HCT116 (cell line): ENCODE results near the gene CTLA4. TPM values are rescaled to one million over a fixed set of nuclear protein-coding genes. Genes with fewer than 3 reads are reported as not detected.

Experiments used
- ATAC-seq: fragments of 200-7000 bp; cut with Tn5 transposase; 2 replicates; pipeline ENCODE4 v1.9.1; 2020; ENCODE audit warnings: mild to moderate bottlenecking, moderate library complexity
- BruUV-seq: library from RNA; stranded (reverse); fragments of 400-500 nt; replicated peaks from 2 replicates; lab custom pipeline; 2021; lab: Mats Ljungman, UMichigan
- CTCF ChIA-PET: fragments of 300-600 bp; sonication (Branson Sonifier 250); formaldehyde crosslinking; loops from one replicate; lab custom pipeline; 2021; ENCODE audit warnings: antibody characterized with exemption; lab: Charles Lee
- POLR2A ChIA-PET: fragments of 300-600, 350-600 bp; sonication (Branson Sonifier 250); formaldehyde crosslinking; loops from one replicate; lab custom pipeline; 2021; ENCODE audit warnings: antibody characterized with exemption; lab: Charles Lee
- RAD21 ChIA-PET, 2 experiments: fragments of 300-600 bp; sonication (Branson Sonifier 250); formaldehyde crosslinking; loops; one replicate each; lab custom pipeline; 2023; ENCODE audit warnings: low total read pairs in 2 of 2; ENCODE audit not compliant: uncharacterized antibody in 2 of 2, unreplicated experiment in 2 of 2, low non-redundant PET in 1 of 2; lab: Charles Lee
- DNase-seq: peaks from one replicate; pipeline ENCODE4 v3.0.0-alpha.2; 2010; ENCODE audit warnings: low read depth, low spot score
- H2AFZ ChIP-seq: fragments of 200-600 bp; shearing (Covaris generic), sonication (generic); 2 replicates; pipeline ENCODE4 v1.6.1; 2017; ENCODE audit warnings: low read depth, mixed run types, mixed read lengths, antibody characterized with exemption, low read length; ENCODE audit not compliant: poor library complexity, severe bottlenecking
- H3K27ac ChIP-seq: 2 replicates; pipeline ENCODE4 v1.5.1; 2012; ENCODE audit warnings: low read depth, low read length
- H3K27me3 ChIP-seq: fragments of 200-600 bp; sonication (generic); 2 replicates; pipeline ENCODE4 v1.6.1; 2016; ENCODE audit warnings: mixed run types, low read length, mixed read lengths; ENCODE audit not compliant: insufficient read depth
- H3K36me3 ChIP-seq, 2 experiments: fragments of 200-500 bp in 1 of 2; fragments of 200-600 bp in 1 of 2; sonication (Bioruptor generic) in 1 of 2; sonication (generic) in 1 of 2; 2 replicates each; pipeline versions ENCODE4 v1.5.1 to v1.6.1; 2014 to 2016; ENCODE audit warnings: low read length in 2 of 2, inconsistent platforms in 1 of 2, mixed read lengths in 1 of 2, mixed run types in 1 of 2; ENCODE audit not compliant: insufficient read depth in 2 of 2, control insufficient read depth in 1 of 2
- H3K4me1 ChIP-seq, 2 experiments: fragments of 200-600 bp in 1 of 2; sonication (generic) in 1 of 2; 2 replicates each; pipeline versions ENCODE4 v1.5.1 to v1.6.1; 2012 to 2017; ENCODE audit warnings: low read length in 2 of 2, inconsistent platforms in 1 of 2, mild to moderate bottlenecking in 1 of 2, mixed read lengths in 1 of 2, mixed run types in 1 of 2, moderate library complexity in 1 of 2; ENCODE audit not compliant: insufficient read depth in 2 of 2, control insufficient read depth in 1 of 2
- H3K4me2 ChIP-seq: fragments of 200-600 bp; sonication (generic); 2 replicates; pipeline ENCODE4 v1.6.1; 2017; ENCODE audit warnings: mixed run types, low read length, mixed read lengths
- H3K4me3 ChIP-seq, 2 experiments: fragments of 200-600 bp in 1 of 2; sonication (generic) in 1 of 2; replicated peaks in 1 of 2; 2 replicates each; pipeline ENCODE4 v1.5.1; 2011 to 2016; ENCODE audit warnings: low read length in 2 of 2, control low read depth in 1 of 2, low read depth in 1 of 2, mild to moderate bottlenecking in 1 of 2, mixed read lengths in 1 of 2, mixed run types in 1 of 2
- H3K79me2 ChIP-seq: fragments of 200-600 bp; sonication (generic); 2 replicates; pipeline ENCODE4 v1.6.1; 2017; ENCODE audit warnings: mild to moderate bottlenecking, mixed run types, low read length, moderate library complexity, mixed read lengths; ENCODE audit not compliant: insufficient read depth
- H3K9ac ChIP-seq: fragments of 200-600 bp; sonication (generic); 2 replicates; pipeline ENCODE4 v1.6.1; 2016; ENCODE audit warnings: low read length, mixed read lengths
- H3K9me2 ChIP-seq: fragments of 200-600 bp; sonication (generic), shearing (Covaris generic); 2 replicates; pipeline ENCODE4 v1.6.1; 2017; ENCODE audit warnings: mixed run types, mild to moderate bottlenecking, moderate library complexity; ENCODE audit not compliant: insufficient read depth
- H3K9me3 ChIP-seq, 2 experiments: fragments of 200-500 bp in 1 of 2; fragments of 200-600 bp in 1 of 2; sonication (Bioruptor generic) in 1 of 2; sonication (generic) in 1 of 2; 2 replicates each; pipeline ENCODE4 v1.6.1; 2014 to 2017; ENCODE audit warnings: low read length in 2 of 2, mixed read lengths in 2 of 2, inconsistent platforms in 1 of 2, low read depth in 1 of 2, mild to moderate bottlenecking in 1 of 2, mixed run types in 1 of 2, moderate library complexity in 1 of 2; ENCODE audit not compliant: control insufficient read depth in 1 of 2, insufficient read depth in 1 of 2
- H4K20me1 ChIP-seq: fragments of 200-600 bp; sonication (generic), shearing (Covaris generic); 2 replicates; pipeline ENCODE4 v1.6.1; 2017; ENCODE audit warnings: mixed run types, mild to moderate bottlenecking, moderate library complexity; ENCODE audit not compliant: insufficient read depth
- ELF1 ChIP-seq: IDR thresholded peaks from 2 replicates; pipeline ENCODE4 v1.6.1; 2012; ENCODE audit warnings: low read depth, borderline replicate concordance
- FOSL1 ChIP-seq: IDR thresholded peaks from 2 replicates; pipeline ENCODE4 v1.6.1; 2012; ENCODE audit warnings: low read depth
- JUND ChIP-seq: IDR thresholded peaks from 2 replicates; pipeline ENCODE4 v1.6.1; 2012
- POLR2AphosphoS5 ChIP-seq: IDR thresholded peaks from 2 replicates; pipeline ENCODE4 v1.6.1; 2011; ENCODE audit warnings: mild to moderate bottlenecking, low read depth, low read length, moderate library complexity
- RAD21 ChIP-seq: IDR thresholded peaks from 2 replicates; pipeline ENCODE4 v1.6.1; 2012; ENCODE audit warnings: low read depth, mild to moderate bottlenecking
- REST ChIP-seq: IDR thresholded peaks from 2 replicates; pipeline ENCODE4 v1.6.1; 2012; ENCODE audit warnings: low read depth
- SP1 ChIP-seq: IDR thresholded peaks from 2 replicates; pipeline ENCODE4 v1.6.1; 2012; ENCODE audit warnings: low read depth
- SRF ChIP-seq: IDR thresholded peaks from 2 replicates; pipeline ENCODE4 v1.6.1; 2012; ENCODE audit warnings: low read depth
- TCF7L2 ChIP-seq: IDR thresholded peaks from 2 replicates; pipeline ENCODE4 v1.7.0; 2011; ENCODE audit warnings: borderline replicate concordance, inconsistent platforms; ENCODE audit not compliant: insufficient read depth, insufficient read length; ENCODE audit errors: extremely low read depth
- intact Hi-C: fragments of 100-400 bp; cut with micrococcal nuclease; formaldehyde crosslinking; loops from 2 replicates; pipeline ENCODE4 v1.10.0; 2022
- total RNA-seq: library from RNA; stranded (reverse); gene quantifications from one replicate; pipeline ENCODE4 v1.2.1, GENCODE V29; 2021; ENCODE audit not compliant: unreplicated experiment

Gene CTLA4
- total RNA-seq, 1 experiment from 2014 or later = 0.37 TPM

- no peak for TF ChIP-seq TCF7L2
- no peak for TF ChIP-seq POLR2AphosphoS5
- TF ChIP-seq FOSL1 = no peak
- TF ChIP-seq REST = no peak
- no peak for TF ChIP-seq SP1
- no peak for TF ChIP-seq JUND
- no peak for TF ChIP-seq RAD21
- TF ChIP-seq SRF = no peak
- no peak for TF ChIP-seq ELF1
- Histone ChIP-seq H3K27ac (no peak overlapping the region), H2AFZ (no peak overlapping the region), H3K79me2 (no peaks in the 10 kb centered on the region), H3K4me2 (no peak overlapping the region), H3K9me2 (0 out of 2 replicates have a peak, but pooled peaks cover 2% of the 10 kb centered on the region), H3K4me3 (no peak overlapping the region), H3K27me3 (no peaks in the 10 kb centered on the region), H3K9me3 (no peaks in the 10 kb centered on the region), H3K4me1 (no peaks in the 10 kb centered on the region), H4K20me1 (no peaks in the 10 kb centered on the region), H3K9ac (no peak overlapping the region), H3K36me3 (no peaks in the 10 kb centered on the region)
- ATAC-seq = no peak
- intact Hi-C loops = no loop called here
- RAD21 ChIA-PET = no interaction called here
- CTCF ChIA-PET = no interaction called here
- POLR2A ChIA-PET = no interaction called here
- no peak for DNase-seq
- no TSS peak for BruUV-seq
These were observed 19.1 kb downstream of the CTLA4 start for GRCh38 chr2:203886661-203887151.
